ENCODE measurements around the gene PSMF1.

The PSMF1 gene

GRCh38 chr20:1203630-1204029 lies 85.2 kb downstream of the PSMF1 start:
- no peak for TF ChIP-seq SIN3A (IDR thresholded peaks at IDR 0.05; ENCODE audit: borderline replicate concordance, insufficient read depth, low read length)
- no peak for TF ChIP-seq POLR2AphosphoS5 (IDR thresholded peaks at IDR 0.05; ENCODE audit: low read depth, low read length)
- TF ChIP-seq TAF1 (IDR thresholded peaks at IDR 0.05; ENCODE audit: borderline replicate concordance, insufficient read depth, low read length): no peak
- TF ChIP-seq REST (IDR thresholded peaks at IDR 0.05; ENCODE audit: insufficient read depth in 1 of 2, low read depth in 2 of 2, low read length in 2 of 2): no peak
- TF ChIP-seq FOXP2 (optimal IDR thresholded peaks at IDR 0.05; ENCODE audit: borderline replicate concordance, extremely low read depth, extremely low read length, insufficient read depth): no peak

- TF ChIP-seq SIN3A (IDR thresholded peaks at IDR 0.05; ENCODE audit: borderline replicate concordance, insufficient read depth, low read length) (no peak), TAF1 (IDR thresholded peaks at IDR 0.05; ENCODE audit: borderline replicate concordance, insufficient read depth, low read length) (no peak), REST (IDR thresholded peaks at IDR 0.05; ENCODE audit: insufficient read depth in 1 of 2, low read depth in 2 of 2, low read length in 2 of 2) (no peak), FOXP2 (optimal IDR thresholded peaks at IDR 0.05; ENCODE audit: borderline replicate concordance, extremely low read depth, extremely low read length, insufficient read depth) (no peak), POLR2AphosphoS5 (IDR thresholded peaks at IDR 0.05; ENCODE audit: low read depth, low read length) (no peak)
Observed at GRCh38 chr20:1204113-1204512, 85.7 kb downstream of the PSMF1 start.

- TF ChIP-seq SIN3A (IDR thresholded peaks at IDR 0.05; ENCODE audit: borderline replicate concordance, insufficient read depth, low read length) (no peak), TAF1 (IDR thresholded peaks at IDR 0.05; ENCODE audit: borderline replicate concordance, insufficient read depth, low read length) (no peak), REST (IDR thresholded peaks at IDR 0.05; ENCODE audit: insufficient read depth in 1 of 2, low read depth in 2 of 2, low read length in 2 of 2) (no peak), POLR2AphosphoS5 (IDR thresholded peaks at IDR 0.05; ENCODE audit: low read depth, low read length) (no peak), FOXP2 (optimal IDR thresholded peaks at IDR 0.05; ENCODE audit: borderline replicate concordance, extremely low read depth, extremely low read length, insufficient read depth) (no peak)
Observed at GRCh38 chr20:1204576-1204975, 86.2 kb downstream of the PSMF1 start.

- TF ChIP-seq REST (IDR thresholded peaks at IDR 0.05; ENCODE audit: insufficient read depth in 1 of 2, low read depth in 2 of 2, low read length in 2 of 2) (no peak), POLR2AphosphoS5 (IDR thresholded peaks at IDR 0.05; ENCODE audit: low read depth, low read length) (no peak)
Observed at GRCh38 chr20:1205802-1206201, 87.4 kb downstream of the PSMF1 start.

GRCh38 chr20:1206366-1207148 lies 88.2 kb downstream of the PSMF1 start:
- TF ChIP-seq REST (IDR thresholded peaks at IDR 0.05; ENCODE audit: insufficient read depth in 1 of 2, low read depth in 2 of 2, low read length in 2 of 2) (no peak), FOXP2 (optimal IDR thresholded peaks at IDR 0.05; ENCODE audit: borderline replicate concordance, extremely low read depth, extremely low read length, insufficient read depth) (no peak), SIN3A (IDR thresholded peaks at IDR 0.05; ENCODE audit: borderline replicate concordance, insufficient read depth, low read length) (no peak), POLR2AphosphoS5 (IDR thresholded peaks at IDR 0.05; ENCODE audit: low read depth, low read length) (no peak), TAF1 (IDR thresholded peaks at IDR 0.05; ENCODE audit: borderline replicate concordance, insufficient read depth, low read length) (no peak)

All from PFSK-1 (cell line).